HS-5 (cell line): ENCODE data around the gene FGGY.
A peak's percentile ranks its signal among the peaks of the same experiment; 100 is the strongest.
"Not testable (repeated sequence)": the region's sequence is repeated elsewhere in the genome, so short reads cannot be mapped to it uniquely, and the experiment has no call there.

ENCODE experiments used
- DNase-seq: peaks from one replicate; pipeline ENCODE4 v3.0.0-alpha.2; 2012; ENCODE audit warnings: low read depth

Gene FGGY

GRCh38 chr1:59645893-59646292, 349.0 kb downstream of the FGGY start:
- DNase-seq: peak; percentile 32

- not testable (repeated sequence) for DNase-seq
Measured at GRCh38 chr1:59653142-59653958, 356.5 kb downstream of the FGGY start.

- no peak for DNase-seq
Measured at GRCh38 chr1:59653968-59654367, 357.1 kb downstream of the FGGY start.

DNA sequence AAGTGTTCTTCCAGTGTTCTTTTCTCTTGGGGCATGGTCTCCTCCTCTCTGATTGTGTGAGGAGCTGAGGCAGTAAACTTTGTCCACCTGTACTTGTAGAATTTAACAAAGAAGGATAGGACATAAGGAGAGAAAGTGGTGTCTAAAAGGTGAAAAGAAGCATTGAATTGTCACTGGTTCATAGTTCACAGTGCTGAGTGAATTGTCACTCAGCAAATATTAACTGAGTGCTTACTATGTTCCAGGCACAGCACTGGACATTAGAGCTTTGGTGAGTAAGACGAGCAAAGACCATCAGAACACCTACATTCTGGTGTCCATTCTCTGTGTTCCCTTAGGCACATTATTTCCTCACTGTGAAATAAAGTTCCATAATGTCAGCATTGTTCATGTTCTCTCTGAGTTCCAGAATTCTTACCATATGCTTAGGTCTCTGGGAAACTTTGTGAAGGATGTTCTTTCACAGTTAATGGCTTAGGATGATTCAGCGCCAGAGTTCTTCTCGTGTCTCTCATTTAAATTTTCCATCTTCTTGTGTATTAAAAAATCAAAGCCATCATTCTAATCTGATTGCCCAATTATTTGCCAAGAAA, 361.1 kb downstream of the FGGY start:
- DNase-seq: no peak

DNA sequence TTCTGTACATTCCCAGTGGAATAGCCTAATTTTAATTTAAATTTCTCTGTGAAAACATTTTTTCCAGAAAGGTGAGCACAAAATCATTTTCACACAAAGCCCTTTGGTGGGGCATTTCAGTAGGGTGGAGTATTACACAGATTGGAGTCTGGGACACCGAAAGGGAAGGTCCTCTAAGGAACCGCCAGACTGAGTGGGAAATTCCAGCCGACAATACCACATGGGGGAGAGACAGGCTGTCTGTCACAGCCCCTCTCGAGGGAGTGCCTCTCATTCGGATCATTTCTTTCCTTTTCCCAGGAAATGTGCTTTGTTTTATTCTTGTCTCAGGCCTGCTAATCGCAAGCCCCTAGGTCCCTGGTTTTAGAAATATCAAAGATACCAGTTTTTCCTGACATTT, 367.3 kb downstream of the FGGY start:
- no peak for DNase-seq

- DNase-seq: no peak
Measured at GRCh38 chr1:59666106-59666505, 369.2 kb downstream of the FGGY start.

GRCh38 chr1:59667020-59667419, 370.1 kb downstream of the FGGY start:
- DNase-seq: no peak

DNA sequence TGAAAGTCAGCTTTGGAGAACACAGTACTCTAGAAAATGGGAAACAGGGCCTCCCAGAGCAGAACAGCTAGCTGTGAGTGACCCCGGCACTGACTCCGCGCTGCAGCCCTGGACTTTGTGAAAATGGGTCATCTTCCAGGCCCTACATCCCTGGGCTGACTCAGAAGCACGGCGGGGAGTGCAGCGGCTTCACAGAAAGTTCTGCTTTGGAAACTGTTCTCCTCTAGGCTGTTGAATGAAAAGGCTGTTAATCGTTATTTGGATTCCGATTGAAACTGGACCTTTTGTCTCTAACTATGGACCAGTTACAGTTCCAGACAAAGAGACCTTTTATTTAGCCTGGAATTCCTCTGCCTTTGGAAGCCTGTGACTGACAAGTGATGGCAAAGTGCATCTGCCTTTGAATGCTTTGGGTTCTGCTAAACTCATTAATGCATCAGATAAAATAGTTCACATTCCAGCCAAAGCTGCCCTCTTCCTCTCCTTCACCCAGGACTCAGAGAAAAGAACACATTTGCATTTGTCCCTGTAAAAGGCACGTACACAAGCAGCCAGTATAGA, 372.9 kb downstream of the FGGY start:
- DNase-seq: no peak

DNA sequence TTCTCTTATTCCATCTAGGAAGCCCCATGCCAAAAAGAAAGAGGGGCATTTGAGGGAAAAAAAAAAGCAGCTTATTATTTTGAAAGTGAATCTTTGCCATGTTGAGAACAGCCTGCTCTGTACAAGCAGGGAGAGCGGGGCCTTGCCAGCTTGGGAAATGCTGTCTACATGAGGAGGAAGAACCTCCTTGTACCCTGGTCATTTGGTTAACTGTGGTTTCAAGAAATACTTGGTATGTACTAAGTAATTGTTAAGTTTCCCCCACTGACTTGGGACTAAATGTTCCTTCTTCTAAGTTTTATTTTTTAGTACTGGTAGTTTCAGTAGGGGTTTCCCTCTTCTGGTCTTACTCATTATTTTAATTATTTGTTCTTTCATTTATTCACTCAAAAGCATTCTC, 373.8 kb downstream of the FGGY start:
- DNase-seq: no peak

DNA sequence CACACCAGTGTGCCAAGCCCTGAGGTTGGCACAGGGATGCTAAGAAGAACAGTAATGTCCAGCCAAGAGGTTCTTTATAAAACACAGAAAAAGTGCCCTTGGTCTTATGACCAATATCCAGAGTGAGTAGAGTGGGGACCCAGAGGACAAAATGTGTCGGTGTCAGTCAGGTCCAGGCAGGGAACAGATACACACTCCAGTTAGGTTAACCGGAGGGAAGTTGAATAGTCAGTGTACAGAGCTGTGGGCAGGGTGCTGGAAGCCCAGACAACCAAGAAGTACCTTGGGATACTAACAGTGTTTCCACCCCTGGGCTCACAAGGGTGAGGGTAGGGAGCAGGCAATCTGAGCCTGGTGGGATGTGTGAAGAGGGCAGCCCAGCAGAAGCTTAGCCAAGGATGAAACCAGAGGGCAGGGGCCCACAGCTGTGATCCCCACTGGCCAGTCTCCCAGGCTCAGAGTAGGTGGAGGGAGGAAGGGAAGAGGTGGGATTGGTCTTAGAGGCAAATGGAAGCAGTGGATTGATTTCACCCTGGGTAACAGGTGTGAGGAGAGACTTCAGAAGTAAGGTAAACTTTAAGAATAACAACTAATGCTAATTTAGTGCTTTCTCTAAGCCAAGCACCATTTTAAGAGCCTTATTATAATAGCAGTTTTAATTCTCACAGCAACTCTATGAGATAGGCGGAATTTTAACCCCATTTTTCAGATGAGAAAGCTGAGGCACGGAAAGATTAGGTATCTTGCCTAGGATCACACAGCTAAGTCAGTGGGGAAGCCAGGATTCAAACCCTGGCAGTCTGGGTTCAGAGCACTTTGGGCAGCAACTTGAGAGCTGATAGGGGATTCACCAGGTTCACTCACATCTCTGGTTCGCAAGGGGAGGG, 374.4 kb downstream of the FGGY start:
- no peak for DNase-seq

GRCh38 chr1:59671953-59672305, 375.0 kb downstream of the FGGY start:
- no peak for DNase-seq

GRCh38 chr1:59672851-59673572, 376.1 kb downstream of the FGGY start:
- peak; percentile 37 for DNase-seq

DNA sequence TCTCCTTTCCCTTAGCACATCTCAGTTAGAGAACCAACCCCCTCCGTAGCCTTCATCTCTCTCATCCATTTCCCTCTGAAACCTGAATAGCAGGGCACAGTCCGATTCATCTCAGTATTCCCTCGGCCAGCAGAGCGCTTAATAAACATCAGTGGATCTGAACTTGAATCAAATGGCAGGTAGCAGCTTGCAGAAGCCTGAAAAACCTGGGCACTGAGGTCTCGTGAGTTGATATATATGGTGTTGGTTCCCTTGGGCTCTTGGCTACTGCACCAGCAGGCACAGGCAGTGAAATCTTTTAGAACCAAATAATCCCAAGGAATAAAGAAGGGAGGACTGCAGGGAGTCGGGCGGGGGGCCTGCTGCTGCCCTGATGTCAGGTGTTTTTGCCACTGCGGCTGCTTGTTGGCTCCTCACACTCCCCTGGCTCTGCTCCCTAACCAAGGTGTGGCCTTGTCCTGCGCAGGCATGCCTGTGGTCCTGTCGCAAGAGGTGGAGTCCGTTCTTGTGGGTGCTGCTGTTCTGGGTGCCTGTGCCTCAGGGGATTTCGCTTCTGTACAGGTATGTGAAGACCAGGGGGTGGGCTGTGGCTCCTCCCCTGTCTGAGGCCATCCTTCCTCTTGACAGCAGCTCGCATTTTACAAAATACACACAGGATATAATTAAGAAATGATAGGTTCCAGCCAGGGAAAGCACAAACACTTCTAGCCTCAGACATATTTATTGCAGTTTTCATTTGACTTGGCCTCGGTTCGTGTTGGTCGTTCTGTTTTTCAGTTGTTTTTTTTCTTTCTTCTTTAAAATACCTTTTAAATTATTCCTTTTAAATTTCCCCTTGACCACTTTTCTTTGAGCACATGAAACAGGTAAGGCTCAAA, 376.9 kb downstream of the FGGY start:
- DNase-seq: no peak

DNA sequence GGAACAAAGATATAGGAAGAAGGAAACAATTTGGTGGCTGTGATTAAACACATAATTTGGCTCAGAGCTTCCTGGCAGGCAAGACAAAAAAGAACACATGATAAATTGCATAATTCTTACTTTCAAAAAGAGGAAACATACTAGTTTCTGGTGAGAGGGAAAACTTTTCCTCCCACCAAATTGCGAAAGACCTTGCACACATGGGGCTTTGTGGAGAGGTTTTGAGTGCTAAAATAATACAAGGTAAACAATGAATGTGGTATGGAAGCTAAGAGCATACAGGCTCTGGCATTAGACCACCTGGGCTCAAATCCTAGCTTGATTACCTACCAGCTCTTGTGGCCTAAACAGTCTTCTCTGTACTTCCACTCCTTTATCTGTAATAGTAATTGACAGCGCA, 377.7 kb downstream of the FGGY start:
- no peak for DNase-seq

DNA sequence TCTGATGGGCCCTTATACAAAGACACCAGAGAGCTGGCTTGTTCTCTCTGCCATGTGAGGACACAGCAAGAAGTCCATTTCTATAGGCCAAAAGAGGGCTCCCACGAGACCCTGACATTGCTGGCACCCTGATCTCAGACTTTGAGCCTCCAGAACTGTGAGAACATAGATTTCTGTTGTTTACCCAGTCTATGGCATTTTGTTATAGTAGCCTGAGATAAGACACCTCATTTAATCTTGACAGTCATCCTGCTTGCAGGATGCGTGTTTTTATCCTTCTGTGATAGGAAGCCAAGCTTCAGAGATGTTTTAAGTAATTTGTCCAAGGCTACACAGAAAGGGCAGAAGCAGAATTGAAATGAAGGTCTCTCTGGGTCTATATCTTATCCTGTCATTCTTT, 379.0 kb downstream of the FGGY start:
- DNase-seq: no peak

DNA sequence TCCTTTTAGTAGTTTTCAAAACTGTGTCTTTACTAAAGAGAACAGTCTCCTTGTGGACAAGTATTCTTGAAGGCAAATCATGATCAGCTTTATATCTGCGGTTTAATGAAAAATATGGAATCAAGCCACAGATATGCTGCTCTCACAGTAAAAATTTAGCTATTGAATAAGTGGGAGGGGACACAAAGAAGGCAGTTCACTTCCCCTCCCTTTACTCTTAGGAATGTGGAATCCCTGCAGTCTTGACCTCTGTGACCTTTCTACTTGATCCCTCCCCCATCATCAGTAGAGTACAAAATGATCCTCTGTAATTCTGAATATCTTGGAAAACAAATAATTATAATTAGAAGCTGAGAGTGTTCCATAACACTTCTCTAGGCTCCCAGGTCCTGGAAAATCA, 381.1 kb downstream of the FGGY start:
- no peak for DNase-seq

DNA sequence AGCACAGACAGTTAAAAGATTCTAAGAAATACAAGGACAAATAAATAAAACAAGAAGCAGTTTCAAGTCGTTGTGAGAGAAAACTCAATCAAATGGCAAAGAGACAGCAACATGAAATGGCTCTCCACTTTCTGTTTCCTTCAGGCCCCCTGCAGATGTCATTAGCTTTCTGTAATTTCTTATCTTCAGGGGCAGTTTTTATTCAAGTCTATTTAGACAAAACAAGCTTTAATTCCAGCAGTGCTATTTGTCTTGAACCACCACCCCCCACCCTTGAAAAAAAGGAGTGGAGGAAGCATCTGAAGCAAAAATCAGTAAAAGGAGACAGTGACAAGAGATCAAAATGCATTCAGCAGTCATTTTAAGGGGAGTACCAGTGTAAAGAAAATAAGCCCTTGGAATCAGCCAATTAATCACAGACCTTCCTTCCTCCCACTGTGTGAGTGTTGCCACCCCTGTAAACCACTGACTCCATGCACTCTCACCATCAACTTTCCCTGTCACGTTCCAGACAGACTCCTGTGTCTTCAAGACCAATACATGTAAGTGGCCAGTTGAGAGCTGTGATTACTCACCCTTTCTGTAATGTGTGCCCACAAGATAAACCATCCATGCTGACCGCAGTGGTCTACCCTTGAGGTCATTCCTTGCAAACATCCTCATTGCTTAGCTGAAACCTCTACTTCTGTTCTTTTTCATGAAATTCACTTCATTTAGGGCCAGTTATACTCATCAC, 381.8 kb downstream of the FGGY start:
- DNase-seq: peak; percentile 91

- DNase-seq: no peak
Measured at GRCh38 chr1:59680044-59680443, 383.1 kb downstream of the FGGY start.

DNA sequence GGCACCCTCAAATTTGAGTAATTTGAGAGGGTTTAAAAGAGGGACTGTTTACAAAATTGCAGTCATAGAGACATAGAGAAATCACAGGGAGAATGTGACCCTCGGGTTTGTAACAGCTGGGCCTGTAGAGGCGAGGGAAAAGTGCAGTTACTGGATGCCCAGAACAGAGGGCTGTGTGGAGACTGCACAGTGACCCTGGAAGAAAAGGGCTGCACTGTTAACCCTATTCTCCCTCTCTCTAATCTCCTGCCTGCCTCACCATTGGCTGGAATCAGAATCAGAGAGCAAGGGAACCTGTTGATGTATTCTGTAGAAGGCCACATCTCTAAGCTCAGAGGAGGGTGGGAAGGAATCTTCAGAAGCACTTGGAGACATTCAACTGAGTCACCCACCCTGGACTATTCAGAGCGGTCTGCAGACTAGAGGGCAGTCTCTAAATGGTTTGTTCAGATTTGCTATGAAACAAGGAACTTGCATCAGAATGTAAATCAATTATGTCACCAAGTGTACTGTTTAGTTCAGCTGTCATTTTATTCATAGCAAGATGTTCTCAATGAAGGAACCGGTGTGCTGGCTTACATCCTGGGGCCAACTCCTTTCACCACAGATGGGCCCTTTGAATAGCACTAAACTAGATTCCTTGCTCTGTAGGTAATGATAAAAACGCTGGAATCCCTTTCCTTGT, 385.6 kb downstream of the FGGY start:
- DNase-seq: no peak

DNA sequence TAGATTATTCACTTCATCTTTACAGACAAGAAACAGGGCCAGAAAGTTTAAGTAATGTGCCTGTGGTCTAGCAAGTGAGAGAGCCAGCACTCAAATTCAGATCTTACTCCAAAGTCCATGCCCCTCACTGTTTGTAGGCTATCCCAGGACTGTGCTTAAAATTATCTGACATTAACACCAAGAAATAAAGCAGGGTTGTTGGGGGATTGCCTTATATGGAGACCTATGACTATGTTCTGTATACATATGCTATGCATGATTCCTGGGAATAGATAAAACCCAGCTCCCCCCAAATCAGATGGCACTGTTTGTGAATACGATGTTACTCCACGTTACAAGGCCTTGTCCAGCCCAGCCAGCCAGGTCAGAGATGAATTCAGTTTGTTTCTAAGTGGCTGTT, 386.3 kb downstream of the FGGY start:
- no peak for DNase-seq
